Measurements from ENCODE around the gene HPSE2.

- TF ChIP-seq POLR2AphosphoS5 (IDR thresholded peaks at IDR 0.05; ENCODE audit: borderline replicate concordance, low read depth, low read length) (no peak), EZH2 (IDR thresholded peaks at IDR 0.05) (no peak), FOXP2 (optimal IDR thresholded peaks at IDR 0.05; ENCODE audit: control extremely low read depth, extremely low read length, insufficient read depth) (no peak)
Measured at GRCh38 chr10:98971464-98971863, 264.2 kb downstream of the HPSE2 start.
